Activated CD4-positive, alpha-beta memory T cell treated with anti-CD3 and anti-CD28 coated beads for 36 hours (primary cell): ENCODE data around the gene CDC42BPA. TPM values are rescaled to one million over a fixed set of nuclear protein-coding genes. Genes with fewer than 3 reads are reported as not detected.

ENCODE experiments used
- CTCF ChIA-PET: fragments of 350-600 bp; sonication (Branson Sonifier 250); formaldehyde crosslinking; loops from one replicate; lab custom pipeline; 2021; ENCODE audit warnings: antibody characterized with exemption, inconsistent platforms; lab: Charles Lee
- POLR2A ChIA-PET: fragments of 350-600 bp; sonication (Branson Sonifier 250); formaldehyde crosslinking; loops from one replicate; lab custom pipeline; 2021; ENCODE audit warnings: antibody characterized with exemption; lab: Charles Lee
- DNase-seq: peaks from one replicate; pipeline ENCODE4 v3.0.0-alpha.2; 2020
- H3K27ac Mint-ChIP-seq: one replicate; pipeline ENCODE4 v1.8.0; 2021; ENCODE audit warnings: mixed read lengths
- H3K27me3 Mint-ChIP-seq: one replicate; pipeline ENCODE4 v1.8.0; 2021; ENCODE audit warnings: mixed read lengths
- H3K36me3 Mint-ChIP-seq: one replicate; pipeline ENCODE4 v1.8.0; 2021; ENCODE audit warnings: mixed read lengths
- H3K4me1 Mint-ChIP-seq: one replicate; pipeline ENCODE4 v1.8.0; 2021; ENCODE audit warnings: low read depth, mixed read lengths
- H3K4me3 Mint-ChIP-seq: one replicate; pipeline ENCODE4 v1.8.0; 2021; ENCODE audit warnings: mild to moderate bottlenecking, mixed read lengths
- H3K9me3 Mint-ChIP-seq: one replicate; pipeline ENCODE4 v1.8.0; 2021; ENCODE audit warnings: mixed read lengths
- intact Hi-C: fragments of 100-400 bp; cut with micrococcal nuclease; formaldehyde crosslinking; loops from one replicate; pipeline ENCODE4 v1.15.1; 2023
- total RNA-seq, 2 experiments: library from RNA; stranded (reverse); gene quantifications; one replicate each; pipeline ENCODE4 v1.2.3, GENCODE V29; 2021

The CDC42BPA gene
- total RNA-seq, 2 experiments from 2014 or later, result 2.1 to 3.1 TPM

- Mint-ChIP-seq H3K36me3 (peaks cover 2% of the 10 kb centered on the region), H3K9me3 (no peaks in the 10 kb centered on the region), H3K27me3 (peaks cover 40% of the 10 kb centered on the region), H3K4me3 (no peak overlapping the region), H3K27ac (no peak overlapping the region), H3K4me1 (peaks cover 10% of the 10 kb centered on the region)
- ChIA-PET POLR2A (no interaction called here), CTCF (no interaction called here)
- intact Hi-C loops, result no loop called here
- DNase-seq, result no peak
Observed at GRCh38 chr1:227315629-227316346, 2.5 kb downstream of the CDC42BPA start.

DNA sequence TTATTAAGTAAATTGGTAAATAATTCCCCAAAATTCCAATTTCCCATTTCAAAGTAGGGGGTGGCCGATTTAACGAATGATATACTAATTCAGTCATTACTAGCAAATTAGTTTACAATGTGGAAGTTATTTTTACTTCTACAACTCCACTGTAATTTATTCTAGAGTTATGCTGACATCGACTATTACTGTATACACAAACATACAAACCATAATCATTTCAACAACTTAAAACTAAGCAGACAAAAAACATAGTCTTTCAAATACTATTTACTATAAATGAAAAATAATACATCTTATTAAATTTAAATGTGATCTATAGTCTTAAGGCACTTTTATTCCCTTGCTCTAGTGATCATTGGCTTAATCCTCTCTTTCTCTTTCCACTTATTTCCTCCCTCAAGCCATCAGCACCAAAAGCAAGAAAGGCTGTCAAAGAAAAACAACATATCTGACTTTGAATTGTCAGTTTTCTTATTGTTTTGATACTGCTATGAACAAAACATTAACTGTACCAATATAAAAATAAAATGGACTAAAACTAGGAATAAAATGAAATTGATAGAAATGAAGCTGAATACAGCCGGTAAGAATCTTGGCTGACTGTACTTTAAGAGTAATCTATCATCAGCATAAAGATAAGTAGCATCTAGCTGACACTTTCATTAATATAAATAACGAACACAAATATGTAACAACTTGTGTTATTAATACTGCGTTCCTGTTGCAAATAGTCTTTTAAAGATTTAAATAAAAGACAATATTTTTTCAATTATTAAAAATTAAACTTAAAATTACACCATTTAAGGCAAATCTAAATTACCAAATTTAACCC is 4.1 kb downstream of the CDC42BPA start:
- intact Hi-C loops, result no loop called here

GRCh38 chr1:227312361-227313025 is 5.8 kb downstream of the CDC42BPA start:
- intact Hi-C loops, result no loop called here
- ChIA-PET CTCF (interaction anchor here (0.7 kb wide), 1 partner anchor 345 kb away, joined by 4 read pairs; no protein-coding TSS in a partner anchor), POLR2A (no interaction called here)
- Mint-ChIP-seq H3K4me1 (peaks cover 9% of the 10 kb centered on the region), H3K36me3 (peaks cover 2% of the 10 kb centered on the region), H3K27me3 (peaks cover 31% of the 10 kb centered on the region), H3K4me3 (no peak overlapping the region), H3K27ac (no peak overlapping the region), H3K9me3 (no peaks in the 10 kb centered on the region)
- no peak for DNase-seq

More for the DNA sequence above, 4.1 kb downstream of the CDC42BPA start:
- H3K27ac Mint-ChIP-seq, result no peak overlapping the region
- ChIA-PET CTCF (no interaction called here), POLR2A (no interaction called here)
- peaks cover 2% of the 10 kb centered on the region for H3K36me3 Mint-ChIP-seq
- no peak for DNase-seq
- no peak overlapping the region for H3K4me3 Mint-ChIP-seq
- no peaks in the 10 kb centered on the region for H3K9me3 Mint-ChIP-seq
- H3K4me1 Mint-ChIP-seq, result peaks cover 10% of the 10 kb centered on the region
- peaks cover 34% of the 10 kb centered on the region for H3K27me3 Mint-ChIP-seq

GRCh38 chr1:227311389-227312001 is 6.8 kb downstream of the CDC42BPA start:
- intact Hi-C loops, result no loop called here
- Mint-ChIP-seq H3K36me3 (no peaks in the 10 kb centered on the region), H3K27ac (no peak overlapping the region), H3K4me1 (peaks cover 7% of the 10 kb centered on the region), H3K4me3 (no peak overlapping the region), H3K9me3 (no peaks in the 10 kb centered on the region), H3K27me3 (peaks cover 23% of the 10 kb centered on the region)
- ChIA-PET POLR2A (no interaction called here), CTCF (no interaction called here)
- DNase-seq, result no peak

DNA sequence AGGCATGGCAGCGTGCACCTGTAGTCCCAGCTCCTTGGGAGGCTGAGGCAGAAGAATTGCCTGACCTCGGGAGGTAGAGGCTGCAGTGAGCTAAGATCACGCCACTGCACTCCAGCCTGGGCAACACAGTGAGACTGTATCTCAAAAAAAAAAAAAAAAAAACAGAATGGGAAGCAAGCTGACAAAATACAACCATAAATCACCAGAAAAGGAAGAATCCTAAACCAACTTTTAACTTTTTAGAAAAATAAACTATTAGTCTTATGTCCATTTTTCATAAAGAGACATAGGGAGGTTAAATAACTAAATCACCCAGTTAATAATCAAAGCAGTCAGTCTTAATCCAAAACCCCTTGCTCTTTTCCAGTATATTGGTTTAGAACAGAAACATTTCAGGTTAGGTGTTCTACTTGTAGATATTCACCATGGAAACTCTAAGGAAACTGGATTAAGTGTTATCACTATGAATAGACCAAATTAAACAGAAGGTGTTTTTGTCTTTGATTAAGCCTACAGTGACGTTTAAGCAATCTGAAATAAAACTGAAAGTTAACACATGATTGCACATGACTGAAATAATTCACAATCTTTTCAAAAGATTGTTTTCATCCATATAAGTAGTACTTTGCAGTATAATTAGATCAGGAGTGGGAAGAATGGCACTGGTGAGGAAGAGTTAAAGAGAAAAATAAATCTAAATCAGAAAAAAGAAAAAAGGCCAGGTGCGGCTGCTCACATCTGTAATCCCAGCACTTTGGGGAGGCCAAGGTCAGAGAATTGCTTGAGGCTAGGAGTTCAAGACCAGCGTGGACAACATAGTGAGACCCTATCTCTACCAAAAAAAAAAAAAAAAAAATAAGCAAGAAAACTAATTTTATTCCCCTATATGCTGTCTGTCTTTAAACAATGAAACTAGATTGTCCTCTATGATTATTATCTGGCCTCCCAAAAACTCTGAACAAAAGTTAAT is 9.6 kb downstream of the CDC42BPA start:
- Mint-ChIP-seq H3K27me3 (peaks cover 12% of the 10 kb centered on the region), H3K4me3 (no peak overlapping the region), H3K4me1 (no peaks in the 10 kb centered on the region), H3K36me3 (no peaks in the 10 kb centered on the region), H3K27ac (no peak overlapping the region), H3K9me3 (no peaks in the 10 kb centered on the region)
- ChIA-PET POLR2A (no interaction called here), CTCF (no interaction called here)
- intact Hi-C loops, result no loop called here
- no peak for DNase-seq

DNA sequence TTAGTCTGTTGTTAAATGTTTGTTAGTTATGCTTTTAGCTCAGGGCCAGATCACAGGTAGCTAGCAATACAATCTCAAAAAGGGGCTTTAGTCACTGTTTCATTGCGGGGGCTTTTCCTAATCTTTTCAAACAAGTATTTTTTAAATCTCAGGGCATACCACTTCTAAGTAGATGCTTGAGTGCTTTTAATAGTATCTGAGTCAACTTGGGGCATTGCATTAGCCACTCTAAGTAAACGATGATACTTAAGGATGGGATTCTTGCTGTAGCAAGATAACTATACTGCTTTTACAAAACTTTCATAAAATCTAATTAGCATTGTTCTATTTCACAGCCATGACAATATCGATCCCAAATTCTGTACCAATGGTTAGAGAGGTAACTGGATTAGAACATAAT is 11.6 kb downstream of the CDC42BPA start:
- Mint-ChIP-seq H3K9me3 (no peaks in the 10 kb centered on the region), H3K27me3 (peaks cover 15% of the 10 kb centered on the region), H3K4me3 (no peak overlapping the region), H3K36me3 (no peaks in the 10 kb centered on the region), H3K27ac (no peak overlapping the region), H3K4me1 (no peaks in the 10 kb centered on the region)
- intact Hi-C loops, result no loop called here
- ChIA-PET POLR2A (no interaction called here), CTCF (no interaction called here)
- no peak for DNase-seq

GRCh38 chr1:227305894-227306626 is 12.2 kb downstream of the CDC42BPA start:
- Mint-ChIP-seq H3K27ac (no peak overlapping the region), H3K4me1 (no peaks in the 10 kb centered on the region), H3K36me3 (no peaks in the 10 kb centered on the region), H3K4me3 (no peak overlapping the region), H3K9me3 (no peaks in the 10 kb centered on the region), H3K27me3 (peaks cover 13% of the 10 kb centered on the region)
- POLR2A ChIA-PET, result no interaction called here
- CTCF ChIA-PET, result no interaction called here
- intact Hi-C loops, result no loop called here
- no peak for DNase-seq

- intact Hi-C loops, result no loop called here
- Mint-ChIP-seq H3K9me3 (no peaks in the 10 kb centered on the region), H3K27me3 (peaks cover 19% of the 10 kb centered on the region), H3K36me3 (no peaks in the 10 kb centered on the region), H3K27ac (no peak overlapping the region), H3K4me3 (no peak overlapping the region), H3K4me1 (no peaks in the 10 kb centered on the region)
- ChIA-PET POLR2A (no interaction called here), CTCF (no interaction called here)
- DNase-seq, result no peak
Observed at GRCh38 chr1:227304665-227305064, 13.6 kb downstream of the CDC42BPA start.

DNA sequence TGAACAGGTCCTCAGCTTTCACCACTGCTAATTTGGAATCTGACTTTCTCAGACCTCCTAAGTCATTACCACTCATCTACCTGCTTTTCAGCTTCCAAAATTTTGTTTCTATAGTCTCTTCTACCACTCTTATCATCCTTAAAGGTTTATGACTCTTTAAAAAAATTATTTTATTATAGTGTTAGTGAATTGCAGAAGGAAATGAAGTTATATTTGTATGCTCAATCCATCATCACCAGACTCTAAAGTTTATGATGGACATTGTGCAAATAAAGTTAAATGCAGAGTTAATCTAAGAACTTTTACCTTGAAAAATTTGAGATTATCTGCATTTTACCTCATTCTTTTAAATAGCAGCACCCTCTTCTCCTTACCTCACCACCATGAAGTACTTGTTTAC is 14.6 kb downstream of the CDC42BPA start:
- ChIA-PET POLR2A (no interaction called here), CTCF (no interaction called here)
- Mint-ChIP-seq H3K36me3 (no peaks in the 10 kb centered on the region), H3K4me3 (no peak overlapping the region), H3K4me1 (no peaks in the 10 kb centered on the region), H3K27me3 (peaks cover 17% of the 10 kb centered on the region), H3K27ac (no peak overlapping the region), H3K9me3 (no peaks in the 10 kb centered on the region)
- intact Hi-C loops, result no loop called here
- no peak for DNase-seq

DNA sequence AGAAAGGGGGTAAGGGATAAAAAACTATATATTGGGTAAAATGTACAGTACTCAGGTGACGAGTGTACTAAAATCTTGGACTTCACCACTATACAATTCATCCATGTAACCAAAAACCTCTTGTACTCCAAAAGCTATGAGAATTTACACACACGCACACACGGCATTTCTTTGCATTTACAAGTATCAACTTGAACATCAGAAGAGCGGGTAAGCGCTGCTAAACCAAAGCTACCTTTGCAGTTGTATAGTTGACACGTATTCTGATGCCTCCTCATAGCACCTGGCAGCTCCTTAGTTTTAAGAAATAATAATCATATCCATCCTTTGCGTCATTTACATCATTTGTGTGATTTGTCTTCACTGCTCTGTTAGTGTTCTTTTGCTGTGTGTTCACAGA is 17.6 kb downstream of the CDC42BPA start:
- CTCF ChIA-PET, result no interaction called here
- Mint-ChIP-seq H3K9me3 (no peaks in the 10 kb centered on the region), H3K27ac (no peak overlapping the region), H3K27me3 (peaks cover 17% of the 10 kb centered on the region), H3K4me1 (no peaks in the 10 kb centered on the region), H3K4me3 (no peak overlapping the region), H3K36me3 (no peaks in the 10 kb centered on the region)
- intact Hi-C loops, result no loop called here
- DNase-seq, result no peak
- POLR2A ChIA-PET, result no interaction called here

DNA sequence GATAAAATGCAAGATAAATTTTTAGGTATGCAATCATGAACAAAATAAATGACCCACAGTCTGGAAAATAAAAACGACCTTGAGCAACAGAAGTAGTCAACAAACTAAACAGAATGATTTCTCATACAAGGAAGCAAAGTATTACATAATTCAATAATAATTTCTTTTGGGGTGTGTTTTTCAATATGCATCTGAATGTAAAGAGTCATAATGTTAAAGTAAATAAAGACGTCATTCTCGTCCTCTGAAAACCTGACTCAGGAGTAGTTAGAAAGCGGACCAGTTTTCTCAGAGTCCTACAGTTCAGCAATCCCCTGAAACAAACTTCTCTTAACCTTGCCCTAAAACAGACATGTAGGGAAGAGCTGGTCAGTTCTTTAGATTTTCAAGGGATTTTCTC is 18.6 kb downstream of the CDC42BPA start:
- H3K27ac Mint-ChIP-seq, result no peak overlapping the region
- POLR2A ChIA-PET, result no interaction called here
- H3K27me3 Mint-ChIP-seq, result peaks cover 21% of the 10 kb centered on the region
- no peaks in the 10 kb centered on the region for H3K36me3 Mint-ChIP-seq
- no peaks in the 10 kb centered on the region for H3K9me3 Mint-ChIP-seq
- H3K4me1 Mint-ChIP-seq, result no peaks in the 10 kb centered on the region
- CTCF ChIA-PET, result no interaction called here
- intact Hi-C loops, result no loop called here
- DNase-seq, result no peak
- H3K4me3 Mint-ChIP-seq, result no peak overlapping the region
